ENCODE data around the gene VPS4B.
"Not testable (repeated sequence)": the region's sequence is repeated elsewhere in the genome, so short reads cannot be mapped to it uniquely, and the experiment has no call there.

VPS4B gene

GRCh38 chr18:63422087-63422863 lies at the start of gene VPS4B:
Gene VPS4B (minus strand): TSS chr18:63422476. CDS start chr18:63422259, 217 bp downstream.
- peak; percentile 96 to 99 for DNase-seq

GRCh38 chr18:63470751-63471150 lies 48.5 kb upstream of the VPS4B start:
- no peak for DNase-seq

GRCh38 chr18:63468575-63468974 lies 46.3 kb upstream of the VPS4B start:
- no peak for DNase-seq

- no peak for DNase-seq
Measured at GRCh38 chr18:63467699-63468098, 45.4 kb upstream of the VPS4B start.

GRCh38 chr18:63465059-63465458 lies 42.8 kb upstream of the VPS4B start:
- DNase-seq, result no peak

GRCh38 chr18:63464434-63464833 lies 42.2 kb upstream of the VPS4B start:
- DNase-seq, result no peak

- DNase-seq, result no peak
Measured at GRCh38 chr18:63460414-63460813, 38.1 kb upstream of the VPS4B start.

- DNase-seq, result no peak
Measured at GRCh38 chr18:63457977-63458376, 35.7 kb upstream of the VPS4B start.

- no peak for DNase-seq
Measured at GRCh38 chr18:63454497-63454896, 32.2 kb upstream of the VPS4B start.

- DNase-seq, result not testable (repeated sequence)
Measured at GRCh38 chr18:63452751-63453150, 30.5 kb upstream of the VPS4B start.

- no peak for DNase-seq
Measured at GRCh38 chr18:63451799-63452660, 29.8 kb upstream of the VPS4B start.

- DNase-seq, result no peak
Measured at GRCh38 chr18:63449426-63449825, 27.1 kb upstream of the VPS4B start.

GRCh38 chr18:63447066-63447465 lies 24.8 kb upstream of the VPS4B start:
- no peak for DNase-seq

GRCh38 chr18:63446266-63446665 lies 24.0 kb upstream of the VPS4B start:
- DNase-seq, result no peak

- no peak for DNase-seq
Measured at GRCh38 chr18:63445037-63445436, 22.8 kb upstream of the VPS4B start.

GRCh38 chr18:63444580-63444979 lies 22.3 kb upstream of the VPS4B start:
- DNase-seq, result no peak

- DNase-seq, result no peak
Measured at GRCh38 chr18:63443829-63444228, 21.6 kb upstream of the VPS4B start.

GRCh38 chr18:63440881-63441280 lies 18.6 kb upstream of the VPS4B start:
- DNase-seq, result no peak

- no peak for DNase-seq
Measured at GRCh38 chr18:63440219-63440618, 17.9 kb upstream of the VPS4B start.

GRCh38 chr18:63439334-63439733 lies 17.1 kb upstream of the VPS4B start:
- peak; percentile 13 to 64 for DNase-seq

GRCh38 chr18:63438181-63438580 lies 15.9 kb upstream of the VPS4B start:
- DNase-seq, result no peak

GRCh38 chr18:63433334-63433866 lies 11.1 kb upstream of the VPS4B start:
- DNase-seq, result peak; percentile 53 to 83

- DNase-seq, result no peak
Measured at GRCh38 chr18:63431180-63431579, 8.9 kb upstream of the VPS4B start.

- no peak for DNase-seq
Measured at GRCh38 chr18:63430526-63430925, 8.2 kb upstream of the VPS4B start.

All from NCI-H446 (cell line).